Osteoblast (primary cell): Measurements from ENCODE around the gene SUGCT. TPM values are rescaled to one million over a fixed set of nuclear protein-coding genes. Genes with fewer than 3 reads are reported as not detected.

ENCODE experiments used
- DNase-seq: peaks from one replicate; pipeline ENCODE4 v3.0.0; 2011; ENCODE audit warnings: low spot score, mixed read lengths; ENCODE audit not compliant: insufficient read length; ENCODE audit errors: missing footprints
- H2AFZ ChIP-seq: 2 replicates; pipeline ENCODE4 v1.6.0; 2011; ENCODE audit warnings: mild to moderate bottlenecking, low read length
- H3K27ac ChIP-seq: 2 replicates; pipeline ENCODE4 v1.5.1; 2011; ENCODE audit warnings: mild to moderate bottlenecking, low read depth, low read length, moderate library complexity
- H3K27me3 ChIP-seq: 2 replicates; pipeline ENCODE4 v1.6.0; 2012; ENCODE audit warnings: mild to moderate bottlenecking, control low read depth, inconsistent platforms, low read length, moderate library complexity; ENCODE audit not compliant: insufficient read depth
- H3K36me3 ChIP-seq: 2 replicates; pipeline ENCODE4 v1.5.1; 2011; ENCODE audit warnings: mild to moderate bottlenecking, low read length, control low read depth, moderate library complexity; ENCODE audit not compliant: insufficient read depth
- H3K4me1 ChIP-seq: 2 replicates; pipeline ENCODE4 v1.5.1; 2011; ENCODE audit warnings: mild to moderate bottlenecking, low read length, control low read depth, moderate library complexity; ENCODE audit not compliant: insufficient read depth
- H3K4me2 ChIP-seq: 2 replicates; pipeline ENCODE4 v1.6.0; 2011; ENCODE audit warnings: mild to moderate bottlenecking, low read length; ENCODE audit not compliant: insufficient read depth
- H3K4me3 ChIP-seq: fragments of 200-600 bp; sonication (generic); 3 replicates; pipeline ENCODE4 v1.5.1; 2012; ENCODE audit warnings: mild to moderate bottlenecking, low read length, inconsistent platforms; ENCODE audit not compliant: insufficient read depth
- H3K79me2 ChIP-seq: 2 replicates; pipeline ENCODE4 v1.6.0; 2012; ENCODE audit warnings: mild to moderate bottlenecking, low read length, control low read depth, inconsistent platforms; ENCODE audit not compliant: insufficient read depth
- H3K9me3 ChIP-seq: 2 replicates; pipeline ENCODE4 v1.5.1; 2011; ENCODE audit warnings: low read depth, low read length, control low read depth
- H4K20me1 ChIP-seq: 2 replicates; pipeline ENCODE4 v1.6.0; 2012; ENCODE audit warnings: mild to moderate bottlenecking, low read length, control low read depth; ENCODE audit not compliant: insufficient read depth
- small RNA-seq: library from RNA; depleted of rRNA; stranded (forward); fragments of <200 nt; gene quantifications from one replicate; pipeline ENCODE3, GENCODE V24; 2012
- total RNA-seq: library from RNA; depleted of rRNA; stranded (reverse); fragments of >200 nt; gene quantifications from 2 replicates; pipeline ENCODE4 v1.2.3, GENCODE V29; 2012
- TF ChIP-seq, protein P1 (sequence below): IDR thresholded peaks from 2 replicates; pipeline ENCODE4 v1.5.1; 2011; ENCODE audit warnings: mild to moderate bottlenecking, low read depth, low read length, moderate library complexity; ENCODE audit errors: extremely low read depth

The SUGCT gene
- total RNA-seq, 1 donor = 21.7 TPM

- H3K79me2 ChIP-seq = no peaks in the 10 kb centered on the region
- no peaks in the 10 kb centered on the region for H3K36me3 ChIP-seq
- peak overlapping the region; percentile 14 for H2AFZ ChIP-seq
- no peaks in the 10 kb centered on the region for H4K20me1 ChIP-seq
- H3K4me2 ChIP-seq = no peak overlapping the region
- DNase-seq = no peak
- no peak overlapping the region for H3K4me3 ChIP-seq
- TF ChIP-seq, protein P1, sequence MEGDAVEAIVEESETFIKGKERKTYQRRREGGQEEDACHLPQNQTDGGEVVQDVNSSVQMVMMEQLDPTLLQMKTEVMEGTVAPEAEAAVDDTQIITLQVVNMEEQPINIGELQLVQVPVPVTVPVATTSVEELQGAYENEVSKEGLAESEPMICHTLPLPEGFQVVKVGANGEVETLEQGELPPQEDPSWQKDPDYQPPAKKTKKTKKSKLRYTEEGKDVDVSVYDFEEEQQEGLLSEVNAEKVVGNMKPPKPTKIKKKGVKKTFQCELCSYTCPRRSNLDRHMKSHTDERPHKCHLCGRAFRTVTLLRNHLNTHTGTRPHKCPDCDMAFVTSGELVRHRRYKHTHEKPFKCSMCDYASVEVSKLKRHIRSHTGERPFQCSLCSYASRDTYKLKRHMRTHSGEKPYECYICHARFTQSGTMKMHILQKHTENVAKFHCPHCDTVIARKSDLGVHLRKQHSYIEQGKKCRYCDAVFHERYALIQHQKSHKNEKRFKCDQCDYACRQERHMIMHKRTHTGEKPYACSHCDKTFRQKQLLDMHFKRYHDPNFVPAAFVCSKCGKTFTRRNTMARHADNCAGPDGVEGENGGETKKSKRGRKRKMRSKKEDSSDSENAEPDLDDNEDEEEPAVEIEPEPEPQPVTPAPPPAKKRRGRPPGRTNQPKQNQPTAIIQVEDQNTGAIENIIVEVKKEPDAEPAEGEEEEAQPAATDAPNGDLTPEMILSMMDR = no peak
- no peak overlapping the region for H3K27ac ChIP-seq
- no peaks in the 10 kb centered on the region for H3K27me3 ChIP-seq
- H3K9me3 ChIP-seq = no peaks in the 10 kb centered on the region
- H3K4me1 ChIP-seq = no peaks in the 10 kb centered on the region
Measured at GRCh38 chr7:40903872-40904271, 769.1 kb downstream of the SUGCT start.

DNA sequence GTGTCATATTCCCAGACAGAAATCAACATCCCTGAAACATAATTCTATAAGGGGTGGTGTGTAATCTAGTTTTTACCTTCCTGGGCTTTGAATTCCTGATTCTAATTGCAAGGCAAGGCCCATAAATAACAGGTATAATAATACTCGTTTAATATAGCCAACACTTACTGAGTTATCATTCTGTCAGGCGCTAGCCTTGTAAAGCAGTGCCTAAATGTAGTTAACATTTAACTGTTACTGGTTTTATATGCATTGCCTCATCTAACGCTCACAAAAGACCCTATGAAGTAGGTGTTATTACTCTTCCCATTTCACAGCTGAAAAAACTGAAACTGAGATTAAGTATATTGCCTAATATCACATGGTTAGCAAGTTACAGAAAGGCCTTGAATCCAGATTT lies 772.5 kb downstream of the SUGCT start:
- no peak overlapping the region for H3K4me2 ChIP-seq
- H3K27me3 ChIP-seq = no peaks in the 10 kb centered on the region
- no peaks in the 10 kb centered on the region for H4K20me1 ChIP-seq
- H3K4me1 ChIP-seq = no peaks in the 10 kb centered on the region
- H3K79me2 ChIP-seq = no peaks in the 10 kb centered on the region
- no peaks in the 10 kb centered on the region for H3K36me3 ChIP-seq
- no peaks in the 10 kb centered on the region for H3K9me3 ChIP-seq
- TF ChIP-seq, protein P1 = no peak
- H3K4me3 ChIP-seq = no peak overlapping the region
- no peak overlapping the region for H3K27ac ChIP-seq
- DNase-seq = peak; percentile 69
- H2AFZ ChIP-seq = peak overlapping the region; percentile 52

- Histone ChIP-seq H3K4me1 (no peaks in the 10 kb centered on the region), H3K36me3 (no peaks in the 10 kb centered on the region), H3K27me3 (no peaks in the 10 kb centered on the region), H3K9me3 (no peaks in the 10 kb centered on the region), H3K27ac (no peak overlapping the region), H4K20me1 (no peaks in the 10 kb centered on the region), H3K4me2 (no peak overlapping the region), H3K4me3 (no peak overlapping the region), H3K79me2 (no peaks in the 10 kb centered on the region), H2AFZ (no peak overlapping the region)
- TF ChIP-seq, protein P1 = no peak
- DNase-seq = no peak
Measured at GRCh38 chr7:40909346-40909980, 774.7 kb downstream of the SUGCT start.

Small RNAs within 50 kb of the gene (small RNA-seq; reads per million reads assigned to genes)
- gene AC006023.1 = not detected
- not detected for gene AC006023.2

Other genes starting within 250 kb of the SUGCT start
- 97.2 and 109 TPM in 2 replicates for gene CDK13, start 184.7 kb upstream of the SUGCT start, total RNA-seq
- 8.0 and 9.1 TPM in 2 replicates for gene MPLKIP, start 383 bp upstream of the SUGCT start, total RNA-seq